LHCN-M2 (cell line): ENCODE measurements around the gene CNPY4. TPM values are rescaled to one million over a fixed set of nuclear protein-coding genes. Genes with fewer than 3 reads are reported as not detected.
"Not testable (repeated sequence)": the region's sequence is repeated elsewhere in the genome, so short reads cannot be mapped to it uniquely, and the experiment has no call there.

Source experiments
- DNase-seq: peaks from one replicate; pipeline ENCODE4 v3.0.0-alpha.2; 2012; ENCODE audit warnings: low read depth
- total RNA-seq: library from RNA; depleted of rRNA; stranded (reverse); fragments of >200 nt; gene quantifications from 2 replicates; pipeline ENCODE4 v1.2.3, GENCODE V29; 2014

CNPY4 gene
- total RNA-seq, 1 experiment from 2014 or later = 28.0 TPM

DNA sequence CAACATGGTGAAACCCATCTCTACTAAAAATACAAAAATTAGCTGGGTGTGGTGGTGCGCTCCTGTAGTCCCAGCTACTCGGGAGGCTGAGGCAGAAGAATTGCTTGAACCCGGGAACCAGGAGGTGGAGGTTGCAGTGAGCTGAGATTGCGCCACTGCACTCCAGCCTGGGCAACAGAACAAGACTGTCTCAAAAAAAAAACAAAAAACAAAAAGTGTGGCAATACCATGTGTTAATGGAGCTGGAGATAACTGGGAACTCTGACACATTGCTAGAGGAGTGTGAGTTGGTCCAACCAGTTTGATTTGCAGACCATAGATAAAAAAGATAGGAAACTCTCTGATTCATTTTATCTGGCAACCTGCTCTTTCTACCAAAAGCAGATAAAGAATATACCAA, 26.9 kb downstream of the CNPY4 start:
- DNase-seq = not testable (repeated sequence)

DNA sequence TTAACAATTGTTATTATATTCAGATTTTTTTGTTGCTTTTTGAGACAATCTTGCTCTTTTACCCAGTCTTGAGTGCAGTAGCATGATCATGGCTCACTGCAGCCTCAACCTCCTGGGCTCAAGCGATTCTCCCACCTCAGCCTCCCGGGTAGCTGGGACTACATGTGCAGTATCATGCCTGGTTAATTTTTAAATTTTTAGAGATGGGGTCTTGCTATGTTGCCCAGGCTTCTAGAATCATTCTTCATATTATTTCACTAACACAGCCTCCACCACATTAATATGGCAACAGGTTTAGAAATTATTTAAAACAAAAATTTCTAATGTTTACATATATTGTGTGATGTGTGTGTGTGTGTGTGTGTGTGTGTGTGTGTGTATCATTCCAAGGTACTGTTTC, 27.8 kb downstream of the CNPY4 start:
- no peak for DNase-seq

DNA sequence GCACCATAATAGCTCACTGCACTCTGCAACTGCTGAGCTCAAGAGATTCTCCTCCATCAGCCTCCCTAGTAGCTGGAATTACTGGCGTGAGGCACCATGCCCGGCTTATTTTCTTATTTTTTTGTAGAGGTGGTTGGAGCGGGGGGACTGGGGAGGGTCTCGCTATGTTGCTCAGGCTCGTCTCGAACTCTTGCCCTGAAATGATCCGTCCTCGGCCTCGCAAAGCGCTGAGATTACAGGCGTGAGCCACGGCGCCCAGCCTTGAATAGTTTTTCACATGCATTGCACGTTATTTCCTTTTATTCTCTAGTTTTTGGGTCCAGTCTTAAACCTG, 28.8 kb downstream of the CNPY4 start:
- no peak for DNase-seq

DNA sequence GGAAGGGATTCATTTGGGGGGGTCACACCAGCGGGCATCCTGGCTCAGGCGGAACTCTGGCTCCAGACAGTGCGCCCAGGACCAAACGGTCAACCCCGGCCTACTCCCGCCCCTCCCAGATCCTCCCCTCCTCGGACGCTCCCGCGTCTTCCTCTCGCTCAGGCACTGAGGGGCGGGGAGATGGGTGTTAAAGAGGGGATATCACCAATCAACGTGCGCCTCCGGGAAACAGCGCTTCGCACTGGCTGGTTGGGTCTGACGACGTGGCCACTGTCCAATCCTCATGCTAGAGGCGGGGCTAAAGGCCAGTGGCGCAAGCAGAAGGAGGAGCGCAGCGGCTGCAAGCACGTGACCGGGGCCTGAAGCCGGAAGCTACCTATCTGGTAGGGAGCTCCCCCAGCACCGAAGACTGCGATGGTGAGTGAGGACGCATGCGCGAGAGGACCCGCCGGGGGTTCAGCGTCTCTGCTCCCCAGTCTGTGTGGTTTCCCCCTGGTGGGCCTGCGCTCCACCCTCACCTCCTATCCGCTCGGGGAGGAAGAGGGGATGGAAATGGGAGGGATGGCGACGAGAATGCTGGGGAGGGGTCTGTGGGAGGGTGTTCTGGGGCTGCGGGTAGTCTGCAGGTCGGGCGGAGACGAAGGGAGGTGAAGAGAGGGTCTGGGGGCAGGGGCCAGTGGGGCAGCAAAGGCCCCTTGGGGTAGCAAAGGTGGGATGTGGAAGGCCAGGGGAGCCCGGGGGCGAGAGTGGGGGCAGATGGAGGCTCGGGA, 29.3 kb downstream of the CNPY4 start, which contains the start of gene LAMTOR4:
Gene LAMTOR4 (plus strand): TSS at position 360 of the 770 bp plus-strand sequence. CDS start 55 bp downstream, at position 415.
- DNase-seq = peak; percentile 99

DNA sequence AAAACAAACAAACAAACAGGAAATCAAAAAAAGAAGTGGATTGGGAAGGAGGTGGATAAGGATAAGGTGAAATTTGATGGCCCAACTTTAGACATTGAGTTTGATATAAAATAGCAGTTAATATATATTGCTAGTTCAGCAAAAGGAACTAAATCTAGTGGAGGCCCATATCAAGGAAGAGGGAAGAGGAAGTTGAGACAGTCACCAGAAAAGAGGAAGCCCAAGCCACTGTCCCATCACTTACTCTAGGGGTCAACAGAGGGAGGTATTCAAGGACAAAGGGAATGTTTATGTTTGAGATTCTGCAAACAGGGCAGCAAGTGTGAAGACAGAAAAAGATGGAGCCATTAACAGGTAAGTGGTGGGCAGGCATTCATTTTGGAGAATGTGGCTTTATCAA, 33.0 kb downstream of the CNPY4 start:
- no peak for DNase-seq

DNA sequence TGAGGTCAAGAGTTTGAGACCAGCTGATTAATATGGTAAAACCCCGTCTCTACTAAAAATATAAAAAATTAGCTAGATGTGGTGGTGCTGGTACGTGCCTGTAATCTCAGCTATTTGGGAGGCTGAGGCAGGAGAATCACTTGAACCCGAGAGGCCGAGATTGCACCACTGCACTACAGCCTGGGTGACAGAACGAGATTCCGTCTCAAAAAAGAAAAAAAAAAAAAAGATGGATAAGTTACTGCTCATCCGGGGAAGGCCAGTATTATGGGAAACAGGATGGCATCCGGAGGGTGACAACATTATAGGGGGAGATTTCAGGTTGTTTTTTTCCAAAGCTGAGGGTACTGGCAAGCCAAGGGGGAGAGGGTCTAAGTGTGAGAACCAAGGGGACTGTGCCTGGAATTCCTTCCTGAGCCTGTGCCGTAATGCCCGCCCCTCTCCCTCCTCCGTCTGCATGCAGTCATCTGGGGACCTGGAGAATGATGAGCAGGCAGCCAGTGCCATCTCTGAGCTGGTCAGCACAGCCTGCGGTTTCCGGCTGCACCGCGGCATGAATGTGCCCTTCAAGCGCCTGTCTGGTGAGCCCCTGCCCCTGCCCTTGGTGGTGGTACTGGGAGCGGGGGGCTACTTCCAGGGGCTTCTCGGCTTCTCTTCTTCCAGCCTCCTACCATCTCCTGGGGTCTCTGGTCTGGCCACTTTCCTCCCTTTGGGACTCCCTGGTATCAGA, 33.7 kb downstream of the CNPY4 start:
- DNase-seq = no peak

DNA sequence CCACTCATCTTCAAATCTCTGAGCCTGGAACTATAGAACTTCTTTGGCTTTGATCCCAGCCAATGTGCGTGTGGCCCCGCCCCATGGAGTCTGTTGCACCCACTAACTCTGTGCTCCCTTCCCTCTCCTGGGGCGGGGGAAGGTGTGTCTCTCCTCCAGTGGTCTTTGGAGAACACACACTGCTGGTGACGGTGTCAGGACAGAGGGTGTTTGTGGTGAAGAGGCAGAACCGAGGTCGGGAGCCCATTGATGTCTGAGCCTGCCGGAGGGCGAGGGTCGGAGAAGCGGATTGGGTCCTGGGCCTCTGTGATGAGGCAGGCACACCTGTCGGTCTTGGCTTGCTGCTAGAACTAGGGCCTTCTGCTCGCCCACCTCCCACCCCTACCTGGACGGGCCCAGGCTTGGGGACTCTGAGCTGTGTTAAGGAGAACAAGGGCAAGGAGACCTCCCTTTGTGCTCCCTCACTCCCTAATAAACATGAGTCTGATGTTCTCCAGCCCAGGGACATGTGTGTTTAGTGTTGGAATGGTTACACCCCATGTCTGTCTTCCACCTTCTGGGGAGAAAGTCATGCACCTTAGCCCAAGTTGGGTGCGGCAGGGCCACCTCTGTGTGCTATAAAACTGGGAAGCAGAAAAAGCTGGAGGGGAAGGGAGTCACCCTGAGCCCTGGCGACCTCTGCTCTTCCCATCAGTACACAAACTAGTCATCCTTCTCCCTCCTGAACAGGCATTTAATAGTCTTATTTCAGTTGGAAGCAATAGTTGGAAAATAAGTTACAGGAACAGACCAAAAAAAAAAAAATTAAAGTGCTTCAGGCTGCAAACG, 34.5 kb downstream of the CNPY4 start:
- no peak for DNase-seq

DNA sequence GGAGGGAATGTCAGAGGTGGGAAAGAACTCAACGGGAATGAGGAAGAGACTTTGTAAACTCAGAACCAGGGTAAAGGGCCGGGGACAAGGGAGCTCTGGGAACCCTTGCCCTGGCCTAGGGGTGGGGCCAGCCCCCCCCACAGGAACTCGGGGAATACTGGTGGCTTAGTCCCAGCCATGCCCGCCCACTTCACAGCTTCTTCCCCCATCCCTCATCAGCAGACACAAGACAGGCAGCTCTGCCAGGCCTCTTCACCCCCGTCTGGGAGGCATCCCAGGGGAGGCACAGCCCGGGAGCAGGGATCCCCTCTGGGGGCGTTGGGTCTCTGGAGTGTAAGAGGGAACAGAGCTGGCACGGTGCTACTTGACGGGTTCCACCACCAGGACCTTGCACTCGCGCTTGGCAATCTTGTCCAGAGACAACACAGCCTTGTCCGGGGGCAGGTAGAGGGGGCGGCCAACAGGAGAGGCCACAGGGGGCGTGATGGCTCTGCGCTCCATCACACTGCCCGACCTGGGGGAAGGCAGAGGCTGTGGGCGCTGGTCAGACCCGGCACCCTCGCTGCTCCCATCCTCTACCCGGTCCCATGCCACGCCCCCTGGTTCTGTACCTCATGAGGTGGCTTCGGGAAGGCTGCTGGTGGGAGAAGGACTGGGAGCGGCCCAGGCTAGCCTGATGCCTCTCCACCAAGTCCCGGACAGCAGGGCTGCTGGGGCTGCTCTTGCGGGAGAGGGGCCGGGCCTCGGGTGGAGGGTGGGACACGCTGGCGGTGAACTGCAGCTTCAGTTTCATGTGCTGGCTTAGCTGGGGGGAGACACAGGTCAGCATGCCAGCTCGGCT, 35.4 kb downstream of the CNPY4 start:
- no peak for DNase-seq

DNA sequence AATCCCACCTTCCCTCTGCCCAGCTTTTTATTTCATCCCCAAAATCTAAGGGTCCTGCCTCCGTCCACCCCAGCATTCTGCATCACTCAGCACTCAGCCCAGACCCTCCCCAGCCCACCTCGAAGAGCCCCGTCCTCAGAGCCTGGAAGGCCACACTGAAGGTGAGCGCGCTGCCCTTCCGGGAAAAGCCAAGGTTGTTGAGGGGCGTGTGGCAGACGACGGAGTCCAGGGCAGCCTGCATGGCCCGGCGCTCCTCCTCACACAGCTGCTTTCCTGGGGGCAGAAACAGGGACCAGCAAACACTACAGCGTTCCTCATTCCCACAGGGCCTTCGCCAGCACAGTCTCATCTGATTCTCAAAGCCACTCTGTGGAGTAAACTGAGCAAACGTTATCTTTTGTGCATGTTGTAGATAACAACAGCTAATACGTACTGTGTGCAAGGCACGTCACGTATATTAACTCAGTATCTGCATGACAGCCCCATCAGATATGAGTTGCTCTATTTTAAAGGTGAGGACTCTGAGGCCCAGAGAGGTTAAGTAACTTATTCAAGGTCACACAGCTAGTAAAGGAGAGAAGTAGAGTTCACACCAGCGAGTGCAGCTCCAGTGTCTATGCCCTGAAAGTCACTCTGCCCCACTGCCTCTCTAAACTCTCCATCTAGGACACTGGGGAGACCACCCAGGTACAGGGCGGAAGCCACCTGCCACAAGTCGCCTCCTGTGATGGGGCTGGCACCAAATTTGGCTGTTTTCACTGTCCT, 36.3 kb downstream of the CNPY4 start:
- no peak for DNase-seq

DNA sequence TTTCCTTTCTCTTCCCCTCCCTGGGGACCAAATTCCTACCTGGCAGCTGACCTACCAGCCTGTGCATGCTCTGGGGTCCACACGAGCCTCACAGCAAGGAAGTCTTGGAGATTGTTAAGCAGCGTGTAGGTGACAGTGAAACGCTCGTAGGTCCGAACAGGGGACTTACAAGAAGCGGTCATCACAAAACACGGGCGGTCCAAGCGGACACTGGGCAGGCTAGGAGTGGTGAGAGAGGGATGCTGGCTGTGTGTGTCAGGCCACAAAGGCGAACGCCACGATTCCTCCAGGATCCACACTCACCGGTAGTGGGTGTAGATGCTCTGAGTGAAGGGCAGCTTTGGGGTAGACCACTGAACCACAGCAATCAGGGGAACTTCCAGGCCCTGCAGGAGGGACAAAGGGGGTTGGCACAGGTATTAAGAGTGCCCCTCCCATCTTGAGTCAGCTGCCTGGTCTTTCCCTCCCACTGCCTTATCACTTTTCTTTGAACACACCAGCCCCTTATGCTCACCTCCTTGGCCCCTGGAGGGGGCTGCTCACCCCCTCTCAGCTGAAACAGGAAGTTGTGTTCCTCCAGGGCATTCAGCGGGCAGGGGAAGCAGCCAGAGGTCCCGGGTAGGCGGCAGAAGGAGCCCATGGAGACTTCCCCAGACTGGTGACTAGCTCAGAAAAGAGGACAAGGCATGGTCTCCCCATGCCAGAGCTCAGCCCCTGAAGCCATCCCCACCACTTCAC, 37.1 kb downstream of the CNPY4 start:
- no peak for DNase-seq

DNA sequence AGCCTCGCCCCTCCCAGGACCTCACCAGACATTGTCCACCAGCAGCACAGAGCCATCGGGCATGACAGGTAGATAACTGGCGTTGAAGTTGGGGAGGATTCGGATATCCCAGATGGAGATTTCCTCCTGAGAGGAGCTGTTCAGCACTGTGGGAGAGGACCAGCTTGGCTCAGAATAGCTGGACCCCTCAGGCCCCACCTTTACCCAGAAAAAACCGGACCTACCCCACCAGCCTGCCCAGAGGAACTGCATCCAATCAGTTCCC, 37.6 kb downstream of the CNPY4 start:
- no peak for DNase-seq

DNA sequence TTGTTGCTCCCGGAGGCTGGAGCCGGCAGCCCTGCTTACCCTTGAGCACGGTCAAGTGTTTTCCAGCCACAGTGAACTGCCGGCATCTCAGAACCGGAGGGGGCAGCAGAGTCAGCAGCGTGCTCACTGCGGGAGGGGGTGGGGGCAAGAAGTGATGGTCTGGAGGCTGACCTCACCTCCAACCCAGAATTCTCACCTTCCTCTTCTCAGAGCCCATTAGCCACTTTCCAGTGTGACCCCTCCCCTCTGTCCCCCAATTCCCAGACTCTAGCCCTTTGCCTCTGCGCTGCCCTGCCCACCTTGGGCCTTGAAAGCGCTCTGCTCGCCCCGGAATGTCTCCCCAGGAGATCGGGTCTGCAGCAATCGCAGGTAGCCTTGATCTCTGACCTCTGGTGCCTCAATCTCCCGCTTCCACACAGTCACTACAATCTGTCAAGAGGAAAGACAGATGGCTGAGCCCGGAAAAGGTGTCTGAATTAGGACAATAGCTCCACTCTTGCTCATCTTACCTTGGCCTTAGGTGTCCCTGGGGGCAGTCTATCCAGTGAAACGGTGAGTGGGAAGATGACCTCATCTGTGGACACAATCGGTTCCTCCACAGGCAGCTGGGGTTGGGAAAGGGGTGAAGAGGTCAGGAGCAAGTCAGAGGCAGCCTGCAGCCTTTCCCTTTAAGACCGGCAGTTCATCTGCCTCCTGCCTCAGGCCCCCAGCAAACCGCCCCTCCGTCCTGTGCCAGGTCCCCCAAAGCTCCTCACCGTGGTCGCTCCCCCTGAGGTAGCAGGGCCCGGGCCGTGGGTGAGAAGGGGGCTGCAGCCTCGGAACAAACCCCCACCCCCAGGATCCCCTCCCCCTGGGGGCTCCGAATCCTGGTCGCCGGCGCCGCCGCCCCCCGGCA, 38.1 kb downstream of the CNPY4 start:
- DNase-seq = peak; percentile 77

DNA sequence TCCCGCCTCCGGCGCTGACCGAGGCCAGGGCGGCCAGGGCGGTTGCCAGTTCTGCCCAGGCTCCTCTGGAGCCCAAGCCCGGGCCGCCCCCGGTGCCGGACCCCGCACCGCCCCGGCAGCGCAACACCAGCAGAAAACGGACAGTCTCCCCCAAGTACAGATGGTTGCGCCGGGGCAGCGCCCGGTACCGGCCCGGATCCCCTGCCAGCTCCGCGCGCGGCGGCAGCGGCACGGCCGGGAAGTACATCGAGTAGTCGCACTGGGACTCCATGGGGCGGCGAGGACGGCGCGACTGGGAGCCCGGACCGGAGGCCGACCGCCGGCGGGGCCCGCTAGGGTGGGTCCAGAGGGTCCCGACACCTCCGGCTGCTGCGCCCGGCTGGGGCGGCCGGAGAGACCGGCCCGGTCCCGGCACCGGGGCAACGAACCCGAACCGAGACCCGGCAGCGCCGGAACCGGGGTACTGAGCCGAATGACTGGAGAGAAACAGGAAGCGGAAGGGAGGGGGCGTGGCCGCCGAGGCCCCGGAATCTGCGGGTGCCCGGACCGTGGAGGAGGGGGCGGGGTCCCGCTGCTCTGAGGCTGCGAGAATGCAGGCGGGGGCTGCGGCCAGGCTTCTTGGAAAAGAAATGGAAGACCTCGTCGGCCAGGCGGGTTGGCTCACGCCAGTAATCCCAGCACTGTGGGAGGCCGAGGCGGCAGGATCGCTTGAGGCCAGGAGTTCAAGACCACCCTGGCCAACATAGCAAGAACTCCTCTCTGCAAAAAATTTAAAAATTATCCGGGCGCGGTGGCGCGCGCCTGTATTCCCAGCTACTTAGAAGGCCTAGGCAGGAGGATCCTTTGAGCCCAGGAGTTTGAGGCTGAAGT, 39.0 kb downstream of the CNPY4 start, which contains the start of gene TRAPPC14:
Gene TRAPPC14 (minus strand): TSS at position 495 of the 870 bp plus-strand sequence. CDS start 224 bp downstream, at position 271.
- peak; percentile 84 for DNase-seq

DNA sequence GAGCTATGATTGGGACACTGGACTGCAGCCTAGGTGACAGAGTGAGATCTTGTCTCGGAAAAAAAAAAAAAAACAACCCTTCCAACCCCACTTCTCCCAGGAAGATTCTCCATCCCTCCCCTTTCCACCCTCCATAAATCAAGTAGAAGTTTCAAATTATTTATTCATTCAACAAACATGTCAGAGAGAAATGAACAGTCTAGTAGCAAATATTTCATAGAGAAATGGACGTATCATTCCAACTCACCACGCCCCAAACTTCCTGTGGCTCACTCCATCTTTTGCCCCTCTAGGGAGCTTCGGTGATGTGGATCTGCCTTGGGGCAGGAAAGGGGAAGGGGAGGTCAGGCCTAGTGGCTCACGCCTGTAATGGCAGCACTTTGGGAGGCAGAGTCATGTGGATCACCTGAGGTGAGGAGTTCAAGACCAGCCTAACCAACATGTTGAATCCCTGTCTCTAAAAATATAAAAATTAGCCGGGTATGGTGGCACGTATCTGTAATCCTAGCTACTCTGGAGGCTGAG, 39.7 kb downstream of the CNPY4 start:
- peak; percentile 49 for DNase-seq

DNA sequence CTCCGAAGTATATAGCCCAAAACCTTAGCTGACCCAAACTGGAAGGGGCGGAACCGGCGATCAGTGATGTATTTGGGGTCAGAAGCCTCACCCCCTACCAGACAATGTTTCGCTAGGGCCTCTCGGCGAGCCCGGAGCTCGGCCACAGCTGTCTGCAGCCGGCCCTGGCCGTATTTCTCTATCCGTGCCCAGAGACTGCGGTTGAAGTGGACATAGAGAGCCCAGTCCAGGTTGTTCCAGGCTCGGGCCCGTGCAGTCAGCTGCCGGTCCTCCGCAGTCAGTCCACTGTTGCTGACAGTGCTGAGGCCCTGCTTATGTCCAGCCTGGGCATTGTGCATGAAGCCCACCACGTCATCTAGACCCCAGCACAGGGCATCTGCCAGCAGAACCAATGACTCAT, 40.6 kb downstream of the CNPY4 start:
- DNase-seq = no peak

DNA sequence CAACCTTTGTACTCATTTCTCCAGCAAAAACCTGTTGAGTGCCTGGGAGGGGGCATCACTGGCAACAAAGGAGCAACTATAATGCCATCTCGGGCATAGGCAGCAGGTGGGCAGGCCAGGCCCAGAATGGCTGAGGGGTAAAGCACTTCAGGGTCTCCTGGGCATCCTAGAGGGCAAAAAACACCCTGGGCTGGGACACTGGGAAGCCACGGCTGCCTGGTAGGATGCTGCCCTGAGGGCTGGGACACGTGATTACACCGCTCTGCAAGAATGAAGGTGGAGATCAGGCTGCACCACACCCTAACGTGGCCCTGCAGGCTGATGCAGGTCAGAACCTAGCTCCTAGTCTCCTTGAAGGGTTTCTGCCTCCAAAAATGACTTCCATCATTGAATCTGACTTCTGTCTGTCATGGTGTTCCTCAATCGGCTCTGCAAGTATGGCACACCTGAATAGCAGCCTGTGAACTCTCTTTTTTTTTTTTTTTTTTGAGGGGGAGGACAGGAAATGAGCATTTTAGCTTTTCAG, 43.6 kb downstream of the CNPY4 start:
- DNase-seq = no peak

DNA sequence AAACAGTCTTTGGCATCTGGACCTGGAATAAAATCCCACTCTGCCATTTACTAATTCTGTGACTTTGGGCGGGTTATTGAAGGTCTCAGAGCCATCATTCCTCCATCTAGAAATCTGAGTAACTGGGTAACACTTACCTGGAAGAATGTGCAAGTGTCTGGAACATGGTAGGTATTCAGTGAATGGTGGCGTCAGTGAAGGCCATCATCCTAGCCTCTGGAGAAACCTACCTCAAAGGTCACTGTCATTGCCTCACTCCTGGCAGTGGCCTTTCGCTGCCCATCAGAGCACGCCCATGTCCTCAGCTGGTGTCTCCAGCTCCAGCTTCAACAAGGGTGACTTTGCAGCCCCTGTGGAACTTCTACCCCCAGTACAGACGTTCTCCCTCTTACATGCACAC, 44.4 kb downstream of the CNPY4 start:
- DNase-seq = no peak
